Fibroblast of mammary gland (primary cell): Measurements from ENCODE around the gene BCAS3.
A peak's percentile ranks its signal among the peaks of the same experiment; 100 is the strongest.

Experiments
- DNase-seq: peaks from one replicate; pipeline ENCODE4 v3.0.0-alpha.2; 2010; ENCODE audit warnings: low read depth
- H3K4me3 ChIP-seq: 2 replicates; pipeline ENCODE4 v1.5.1; 2011; ENCODE audit warnings: low read depth, mild to moderate bottlenecking, low read length, moderate library complexity; ENCODE audit not compliant: control insufficient read depth
- TF ChIP-seq, protein P1 (sequence below): conservative IDR thresholded peaks from 2 replicates; pipeline ENCODE4 v1.5.1; 2011; ENCODE audit warnings: low read depth, low read length, inconsistent platforms; ENCODE audit not compliant: control insufficient read depth, insufficient read depth

The BCAS3 gene

DNA sequence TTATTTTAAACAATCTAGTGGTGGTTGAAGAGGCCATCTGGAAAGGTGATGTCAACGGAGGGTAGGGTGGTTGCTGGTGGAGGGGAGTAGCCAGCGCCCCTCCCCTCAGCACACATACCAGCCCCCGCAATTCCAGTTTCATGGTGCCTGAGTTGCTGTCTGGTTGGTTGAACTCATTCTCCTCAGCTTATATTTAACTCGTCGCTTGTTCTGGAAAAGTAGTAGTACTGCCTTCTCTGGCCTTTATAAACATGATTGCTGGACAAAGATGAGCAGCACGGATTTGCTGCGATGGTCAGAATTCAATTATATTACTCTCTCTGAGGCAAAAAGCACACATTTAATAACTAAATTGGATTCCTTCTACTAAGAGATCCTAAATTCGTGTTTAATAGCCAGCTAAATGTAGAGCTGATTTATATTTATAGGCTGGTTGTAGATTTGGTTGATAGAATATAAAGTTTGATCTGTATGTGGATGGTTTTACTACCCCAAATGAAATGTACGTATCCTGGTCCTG lies 484.0 kb downstream of the BCAS3 start:
- H3K4me3 ChIP-seq, result no peak overlapping the region
- no peak for DNase-seq
- TF ChIP-seq, protein P1, sequence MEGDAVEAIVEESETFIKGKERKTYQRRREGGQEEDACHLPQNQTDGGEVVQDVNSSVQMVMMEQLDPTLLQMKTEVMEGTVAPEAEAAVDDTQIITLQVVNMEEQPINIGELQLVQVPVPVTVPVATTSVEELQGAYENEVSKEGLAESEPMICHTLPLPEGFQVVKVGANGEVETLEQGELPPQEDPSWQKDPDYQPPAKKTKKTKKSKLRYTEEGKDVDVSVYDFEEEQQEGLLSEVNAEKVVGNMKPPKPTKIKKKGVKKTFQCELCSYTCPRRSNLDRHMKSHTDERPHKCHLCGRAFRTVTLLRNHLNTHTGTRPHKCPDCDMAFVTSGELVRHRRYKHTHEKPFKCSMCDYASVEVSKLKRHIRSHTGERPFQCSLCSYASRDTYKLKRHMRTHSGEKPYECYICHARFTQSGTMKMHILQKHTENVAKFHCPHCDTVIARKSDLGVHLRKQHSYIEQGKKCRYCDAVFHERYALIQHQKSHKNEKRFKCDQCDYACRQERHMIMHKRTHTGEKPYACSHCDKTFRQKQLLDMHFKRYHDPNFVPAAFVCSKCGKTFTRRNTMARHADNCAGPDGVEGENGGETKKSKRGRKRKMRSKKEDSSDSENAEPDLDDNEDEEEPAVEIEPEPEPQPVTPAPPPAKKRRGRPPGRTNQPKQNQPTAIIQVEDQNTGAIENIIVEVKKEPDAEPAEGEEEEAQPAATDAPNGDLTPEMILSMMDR, result no peak

- H3K4me3 ChIP-seq, result no peak overlapping the region
- no peak for DNase-seq
Measured at GRCh38 chr17:61164517-61164916, 486.9 kb downstream of the BCAS3 start.

DNA sequence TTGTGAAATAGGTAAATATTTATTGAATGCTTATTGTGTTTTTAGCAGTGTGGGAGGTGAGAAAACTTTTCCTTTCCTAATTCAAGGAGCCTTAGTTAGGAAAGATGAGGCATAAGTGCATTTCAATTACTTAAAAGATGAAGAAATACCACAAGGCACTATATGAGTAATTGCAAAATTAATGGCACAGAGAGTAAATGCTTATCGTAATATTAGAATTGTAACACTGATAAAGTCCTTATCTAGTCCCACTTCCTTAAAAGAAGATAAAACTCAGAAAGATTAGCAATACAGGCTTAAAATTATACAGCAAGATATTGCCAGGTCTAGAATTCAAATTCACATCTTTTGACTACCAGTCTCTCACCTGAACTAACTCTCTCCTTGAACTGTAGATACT lies 489.4 kb downstream of the BCAS3 start:
- no peak for DNase-seq
- TF ChIP-seq, protein P1, result no peak
- H3K4me3 ChIP-seq, result no peak overlapping the region

More at GRCh38 chr17:61164517-61164916, 486.9 kb downstream of the BCAS3 start:
- TF ChIP-seq, protein P1, result no peak

- H3K4me3 ChIP-seq, result no peak overlapping the region
- DNase-seq, result peak; percentile 30
- TF ChIP-seq, protein P1, result no peak
Measured at GRCh38 chr17:61168506-61168905, 490.9 kb downstream of the BCAS3 start.

DNA sequence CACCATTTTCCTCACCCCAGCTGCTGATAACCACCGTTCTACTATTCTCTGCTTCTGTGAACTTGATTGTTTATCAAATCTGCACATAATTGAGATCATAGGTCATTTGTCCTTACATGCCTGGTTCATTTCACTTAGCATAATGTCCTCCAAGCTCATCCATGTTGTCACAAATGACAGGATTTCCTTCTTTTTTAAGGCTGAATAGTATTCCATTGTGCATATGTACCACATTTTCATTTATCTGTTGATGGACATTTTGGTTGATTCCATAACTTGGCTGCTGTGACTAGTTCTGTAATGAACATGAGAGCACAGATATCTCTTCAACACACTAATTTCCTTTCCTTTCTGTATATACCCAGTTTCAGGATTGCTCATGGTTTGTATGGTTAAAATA lies 496.7 kb downstream of the BCAS3 start:
- no peak overlapping the region for H3K4me3 ChIP-seq
- TF ChIP-seq, protein P1, result no peak

DNA sequence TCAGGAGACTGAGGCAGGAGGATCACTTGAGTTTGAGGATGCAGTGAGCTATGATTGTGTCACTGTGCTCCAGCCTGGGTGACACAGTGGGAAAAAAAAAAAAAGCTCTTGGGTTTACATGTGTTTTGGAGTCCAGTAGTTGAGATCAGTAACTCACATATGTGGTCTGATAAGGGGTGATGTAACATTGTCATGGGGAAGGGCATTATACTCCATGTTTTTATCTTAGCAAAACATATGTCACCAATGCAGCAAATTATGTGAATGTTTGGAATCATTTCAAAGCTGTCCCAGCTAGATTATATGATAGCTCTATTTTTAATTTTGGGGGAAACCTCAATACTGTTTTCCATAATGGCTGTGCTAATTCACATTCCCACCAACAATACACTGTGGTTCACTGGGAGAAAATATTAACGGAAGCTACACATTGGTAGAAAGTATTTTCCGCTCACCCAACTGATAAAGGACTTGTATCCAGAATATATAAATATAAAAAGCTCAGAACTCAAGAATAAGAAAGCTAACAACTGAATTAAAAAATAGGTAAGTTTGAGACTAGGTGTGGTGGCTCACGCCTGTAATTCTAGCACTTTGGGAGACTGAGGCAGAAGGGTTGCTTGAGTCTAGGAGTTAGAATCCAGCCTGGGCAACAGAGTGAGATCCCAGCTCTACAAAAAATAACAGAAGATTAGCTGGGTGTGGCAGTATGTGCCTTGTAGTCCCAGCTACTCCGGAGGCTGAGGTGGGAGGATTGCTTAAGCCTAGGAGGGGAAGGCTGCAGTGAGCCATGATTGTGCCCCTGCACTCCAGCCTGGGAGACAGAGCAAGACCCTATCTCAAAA lies 497.9 kb downstream of the BCAS3 start:
- no peak for DNase-seq
- TF ChIP-seq, protein P1, result no peak
- H3K4me3 ChIP-seq, result no peak overlapping the region

More for the DNA sequence above, 496.7 kb downstream of the BCAS3 start:
- no peak for DNase-seq
